SU-DHL-6 (cell line): ENCODE data around the gene LRRC75B.

Source experiments
- H2AFZ ChIP-seq: fragments of 200-600 bp; sonication (generic); 2 replicates; pipeline ENCODE4 v1.6.1; 2014; ENCODE audit warnings: low read depth, mild to moderate bottlenecking, moderate library complexity, mixed read lengths, antibody characterized with exemption, low read length; ENCODE audit not compliant: severe bottlenecking
- H3F3A ChIP-seq: fragments of 200-600 bp; shearing (Covaris generic); 2 replicates; pipeline ENCODE4 v1.6.0; 2016; ENCODE audit warnings: antibody characterized with exemption, mild to moderate bottlenecking; ENCODE audit not compliant: insufficient read depth
- H3K27ac ChIP-seq: fragments of 200-600 bp; sonication (generic); 2 replicates; pipeline ENCODE4 v1.5.1; 2016; ENCODE audit warnings: low read depth, mild to moderate bottlenecking, low read length, moderate library complexity, mixed read lengths
- H3K27me3 ChIP-seq: fragments of 200-600 bp; sonication (generic), shearing (Covaris generic); 2 replicates; pipeline ENCODE4 v1.6.0; 2014; ENCODE audit warnings: mild to moderate bottlenecking, low read length
- H3K36me3 ChIP-seq: fragments of 200-600 bp; sonication (generic); 2 replicates; pipeline ENCODE4 v1.6.1; 2014; ENCODE audit warnings: mild to moderate bottlenecking, low read length, mixed read lengths
- H3K4me2 ChIP-seq: fragments of 300-600, 200-600 bp; shearing (Covaris generic), sonication (generic); 2 replicates; pipeline ENCODE4 v1.6.0; 2014; ENCODE audit warnings: low read length, low read depth, mild to moderate bottlenecking; ENCODE audit not compliant: poor library complexity, severe bottlenecking
- H3K4me3 ChIP-seq: fragments of 200-600 bp; sonication (generic); 2 replicates; pipeline ENCODE4 v1.5.1; 2014; ENCODE audit warnings: antibody characterized with exemption, low read length, mild to moderate bottlenecking, mixed read lengths; ENCODE audit not compliant: insufficient read depth, poor library complexity, severe bottlenecking
- H3K79me2 ChIP-seq: fragments of 200-600 bp; sonication (generic); 2 replicates; pipeline ENCODE4 v1.6.1; 2014; ENCODE audit warnings: mild to moderate bottlenecking, low read length, moderate library complexity; ENCODE audit not compliant: insufficient read depth
- H3K9ac ChIP-seq: fragments of 200-600 bp; sonication (generic); 2 replicates; pipeline ENCODE4 v1.7.0; 2014; ENCODE audit warnings: mild to moderate bottlenecking, low read length
- H3K9me2 ChIP-seq: fragments of 200-600 bp; sonication (generic); replicated peaks from 2 replicates; pipeline ENCODE4 v1.6.1; 2014; ENCODE audit warnings: low read length; ENCODE audit not compliant: insufficient read depth
- H3K9me3 ChIP-seq: fragments of 200-600 bp; sonication (generic); 2 replicates; pipeline ENCODE4 v1.6.1; 2014; ENCODE audit warnings: low read length, mixed read lengths; ENCODE audit not compliant: insufficient read depth
- H4K20me1 ChIP-seq: fragments of 200-600 bp; sonication (generic); 2 replicates; pipeline ENCODE4 v1.6.1; 2014; ENCODE audit warnings: low read depth, mild to moderate bottlenecking, antibody characterized with exemption, low read length, moderate library complexity, mixed read lengths
- EZH2phosphoT487 ChIP-seq: fragments of 200-600 bp; sonication (generic), shearing (Covaris generic); conservative IDR thresholded peaks from 2 replicates; pipeline ENCODE4 v1.6.1; 2018; ENCODE audit warnings: mild to moderate bottlenecking, antibody characterized with exemption, low read length, moderate library complexity, mixed read lengths
- TF ChIP-seq, protein P1 (sequence below): fragments of 200-600 bp; sonication (generic); IDR thresholded peaks from one replicate; pipeline ENCODE4 v1.5.1; 2017; ENCODE audit warnings: antibody characterized with exemption, mild to moderate bottlenecking, low read length, moderate library complexity; ENCODE audit not compliant: insufficient read depth, poor library complexity, severe bottlenecking

The LRRC75B gene

GRCh38 chr22:24540470-24540869 lies 52.4 kb downstream of the LRRC75B start:
- Histone ChIP-seq H3K9me3 (no peaks in the 10 kb centered on the region), H4K20me1 (no peaks in the 10 kb centered on the region), H3K9ac (no peak overlapping the region), H3K27ac (no peak overlapping the region), H3K27me3 (no peaks in the 10 kb centered on the region), H3K36me3 (no peaks in the 10 kb centered on the region), H3K4me2 (no peak overlapping the region), H3F3A (no peaks in the 10 kb centered on the region), H3K79me2 (no peaks in the 10 kb centered on the region), H2AFZ (no peak overlapping the region), H3K4me3 (no peak overlapping the region), H3K9me2 (no peaks in the 10 kb centered on the region)
- TF ChIP-seq EZH2phosphoT487 = no peak
- TF ChIP-seq, protein P1, sequence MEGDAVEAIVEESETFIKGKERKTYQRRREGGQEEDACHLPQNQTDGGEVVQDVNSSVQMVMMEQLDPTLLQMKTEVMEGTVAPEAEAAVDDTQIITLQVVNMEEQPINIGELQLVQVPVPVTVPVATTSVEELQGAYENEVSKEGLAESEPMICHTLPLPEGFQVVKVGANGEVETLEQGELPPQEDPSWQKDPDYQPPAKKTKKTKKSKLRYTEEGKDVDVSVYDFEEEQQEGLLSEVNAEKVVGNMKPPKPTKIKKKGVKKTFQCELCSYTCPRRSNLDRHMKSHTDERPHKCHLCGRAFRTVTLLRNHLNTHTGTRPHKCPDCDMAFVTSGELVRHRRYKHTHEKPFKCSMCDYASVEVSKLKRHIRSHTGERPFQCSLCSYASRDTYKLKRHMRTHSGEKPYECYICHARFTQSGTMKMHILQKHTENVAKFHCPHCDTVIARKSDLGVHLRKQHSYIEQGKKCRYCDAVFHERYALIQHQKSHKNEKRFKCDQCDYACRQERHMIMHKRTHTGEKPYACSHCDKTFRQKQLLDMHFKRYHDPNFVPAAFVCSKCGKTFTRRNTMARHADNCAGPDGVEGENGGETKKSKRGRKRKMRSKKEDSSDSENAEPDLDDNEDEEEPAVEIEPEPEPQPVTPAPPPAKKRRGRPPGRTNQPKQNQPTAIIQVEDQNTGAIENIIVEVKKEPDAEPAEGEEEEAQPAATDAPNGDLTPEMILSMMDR = no peak

DNA sequence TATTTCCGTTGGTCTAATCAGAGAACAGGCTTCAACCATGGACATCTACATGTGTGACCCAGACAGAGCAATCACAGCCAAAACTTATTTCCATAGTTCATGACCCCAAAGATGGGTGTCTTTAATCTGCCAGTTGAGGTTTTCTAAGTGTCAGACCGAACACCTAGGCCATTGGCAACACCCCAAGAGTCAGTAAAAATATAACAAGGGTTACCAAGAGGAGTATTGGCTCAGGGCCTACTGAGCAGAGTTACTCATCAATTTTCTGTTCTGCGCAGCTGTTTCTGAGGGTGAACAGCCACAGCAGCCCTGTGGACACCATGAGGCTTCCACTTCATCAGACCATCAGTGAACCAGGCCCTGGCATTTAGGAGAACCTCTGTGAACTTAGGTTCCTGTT lies 56.8 kb downstream of the LRRC75B start:
- Histone ChIP-seq H3K9me3 (no peaks in the 10 kb centered on the region), H2AFZ (no peak overlapping the region), H3K9me2 (no peaks in the 10 kb centered on the region), H3K27ac (no peak overlapping the region), H3K4me2 (no peak overlapping the region), H3K9ac (no peak overlapping the region), H3F3A (no peaks in the 10 kb centered on the region), H3K27me3 (no peaks in the 10 kb centered on the region), H3K36me3 (no peaks in the 10 kb centered on the region), H3K79me2 (no peaks in the 10 kb centered on the region), H4K20me1 (no peaks in the 10 kb centered on the region), H3K4me3 (no peak overlapping the region)
- no peak for TF ChIP-seq EZH2phosphoT487
- TF ChIP-seq, protein P1 = no peak
